ENCODE data around the gene PCSK6.

PCSK6 gene

DNA sequence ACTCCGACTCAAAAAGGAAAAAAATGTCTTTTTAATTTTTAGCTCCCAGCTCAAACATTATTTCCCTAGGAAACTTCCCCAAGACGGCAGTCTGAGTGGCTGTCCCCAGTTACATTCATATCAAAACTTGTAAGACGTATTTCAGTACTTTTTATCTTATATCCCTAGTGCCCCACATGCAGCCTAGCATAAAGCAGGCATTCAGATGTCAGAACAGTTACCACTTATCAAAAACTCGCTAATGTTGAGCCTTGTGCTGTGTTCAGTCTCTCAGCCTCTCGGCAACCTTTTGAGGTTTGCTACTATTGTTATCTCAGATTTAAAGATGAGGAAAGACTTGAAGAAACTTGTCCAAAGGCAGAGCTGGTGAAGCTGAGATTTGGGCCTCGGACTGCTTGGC, 205.6 kb downstream of the PCSK6 start:
- TF ChIP-seq EZH2phosphoT487 (IDR thresholded peaks at IDR 0.05; ENCODE audit: low read length): no peak
- TF ChIP-seq, protein P1, sequence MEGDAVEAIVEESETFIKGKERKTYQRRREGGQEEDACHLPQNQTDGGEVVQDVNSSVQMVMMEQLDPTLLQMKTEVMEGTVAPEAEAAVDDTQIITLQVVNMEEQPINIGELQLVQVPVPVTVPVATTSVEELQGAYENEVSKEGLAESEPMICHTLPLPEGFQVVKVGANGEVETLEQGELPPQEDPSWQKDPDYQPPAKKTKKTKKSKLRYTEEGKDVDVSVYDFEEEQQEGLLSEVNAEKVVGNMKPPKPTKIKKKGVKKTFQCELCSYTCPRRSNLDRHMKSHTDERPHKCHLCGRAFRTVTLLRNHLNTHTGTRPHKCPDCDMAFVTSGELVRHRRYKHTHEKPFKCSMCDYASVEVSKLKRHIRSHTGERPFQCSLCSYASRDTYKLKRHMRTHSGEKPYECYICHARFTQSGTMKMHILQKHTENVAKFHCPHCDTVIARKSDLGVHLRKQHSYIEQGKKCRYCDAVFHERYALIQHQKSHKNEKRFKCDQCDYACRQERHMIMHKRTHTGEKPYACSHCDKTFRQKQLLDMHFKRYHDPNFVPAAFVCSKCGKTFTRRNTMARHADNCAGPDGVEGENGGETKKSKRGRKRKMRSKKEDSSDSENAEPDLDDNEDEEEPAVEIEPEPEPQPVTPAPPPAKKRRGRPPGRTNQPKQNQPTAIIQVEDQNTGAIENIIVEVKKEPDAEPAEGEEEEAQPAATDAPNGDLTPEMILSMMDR (IDR thresholded peaks at IDR 0.05; ENCODE audit: low read length): no peak
- no peak for TF ChIP-seq EZH2 (optimal IDR thresholded peaks at IDR 0.05; ENCODE audit: low read depth, low read length)
- no peak overlapping the region for H3K4me2 ChIP-seq (ENCODE audit: low read depth, low read length)
- peaks cover 48% of the 10 kb centered on the region for H3K79me2 ChIP-seq (ENCODE audit: low read length)

DNA sequence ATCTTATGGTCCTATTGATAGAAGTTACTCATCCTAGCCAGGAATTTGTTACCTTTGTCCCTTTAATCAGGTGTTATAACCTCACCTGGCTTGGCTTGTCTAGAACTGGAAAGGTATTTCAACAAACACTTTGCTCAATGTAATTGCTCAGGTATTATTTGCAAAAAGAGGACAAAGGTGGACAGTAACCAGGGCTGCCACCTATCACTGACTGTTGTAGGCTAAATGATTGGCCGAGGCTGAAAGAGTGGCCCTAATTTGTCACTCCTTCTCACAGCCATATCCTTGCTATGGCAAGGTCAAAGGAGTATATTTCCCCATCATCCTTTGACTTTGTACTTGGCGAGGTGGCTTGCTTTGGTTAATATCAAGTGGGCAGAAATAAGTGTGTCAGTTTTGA, 209.5 kb downstream of the PCSK6 start:
- no peak overlapping the region for H2AFZ ChIP-seq (ENCODE audit: low read length)
- H3K9ac ChIP-seq (ENCODE audit: low read length): no peak overlapping the region
- no peak overlapping the region for H3K4me3 ChIP-seq (ENCODE audit: low read length)
- H3F3A ChIP-seq (ENCODE audit: insufficient read depth, low read length): peaks cover 36% of the 10 kb centered on the region
- H3K27me3 ChIP-seq (replicated peaks; ENCODE audit: insufficient read depth, low read length): no peaks in the 10 kb centered on the region
- H3K27ac ChIP-seq (ENCODE audit: low read length): no peak overlapping the region
- no peaks in the 10 kb centered on the region for H3K9me2 ChIP-seq (replicated peaks; ENCODE audit: insufficient read depth, low read length)
- TF ChIP-seq EZH2 (optimal IDR thresholded peaks at IDR 0.05; ENCODE audit: low read depth, low read length): no peak
- TF ChIP-seq, protein P1 (IDR thresholded peaks at IDR 0.05; ENCODE audit: low read length): no peak
- TF ChIP-seq EZH2phosphoT487 (IDR thresholded peaks at IDR 0.05; ENCODE audit: low read length): no peak
- no peak overlapping the region for H3K4me2 ChIP-seq (ENCODE audit: low read depth, low read length)
- H3K4me1 ChIP-seq (ENCODE audit: low read length): peaks cover 4% of the 10 kb centered on the region
- no peaks in the 10 kb centered on the region for H3K9me3 ChIP-seq (replicated peaks; ENCODE audit: insufficient read depth, low read length)
- H3K79me2 ChIP-seq (ENCODE audit: low read length): peaks cover 34% of the 10 kb centered on the region
- DNase-seq: no peak
- peaks cover 16% of the 10 kb centered on the region; the same call in 1 of the 2 replicates for H3K36me3 ChIP-seq (replicated peaks; ENCODE audit: insufficient read depth, low read length)
- H4K20me1 ChIP-seq (ENCODE audit: insufficient read depth, low read length): no peaks in the 10 kb centered on the region

More for the DNA sequence above, 205.6 kb downstream of the PCSK6 start:
- Histone ChIP-seq H3K4me3 (ENCODE audit: low read length) (no peak overlapping the region), H3K9me3 (replicated peaks; ENCODE audit: insufficient read depth, low read length) (no peaks in the 10 kb centered on the region), H3K9ac (ENCODE audit: low read length) (no peak overlapping the region), H3K36me3 (replicated peaks; ENCODE audit: insufficient read depth, low read length) (peaks cover 35% of the 10 kb centered on the region), H3K9me2 (replicated peaks; ENCODE audit: insufficient read depth, low read length) (no peaks in the 10 kb centered on the region), H4K20me1 (ENCODE audit: insufficient read depth, low read length) (peaks cover 11% of the 10 kb centered on the region; the same call in 1 of the 2 replicates), H3F3A (ENCODE audit: insufficient read depth, low read length) (peaks cover 5% of the 10 kb centered on the region), H3K27ac (ENCODE audit: low read length) (no peak overlapping the region), H2AFZ (ENCODE audit: low read length) (no peak overlapping the region), H3K27me3 (replicated peaks; ENCODE audit: insufficient read depth, low read length) (no peaks in the 10 kb centered on the region), H3K4me1 (ENCODE audit: low read length) (no peaks in the 10 kb centered on the region)
- DNase-seq: no peak

DNA sequence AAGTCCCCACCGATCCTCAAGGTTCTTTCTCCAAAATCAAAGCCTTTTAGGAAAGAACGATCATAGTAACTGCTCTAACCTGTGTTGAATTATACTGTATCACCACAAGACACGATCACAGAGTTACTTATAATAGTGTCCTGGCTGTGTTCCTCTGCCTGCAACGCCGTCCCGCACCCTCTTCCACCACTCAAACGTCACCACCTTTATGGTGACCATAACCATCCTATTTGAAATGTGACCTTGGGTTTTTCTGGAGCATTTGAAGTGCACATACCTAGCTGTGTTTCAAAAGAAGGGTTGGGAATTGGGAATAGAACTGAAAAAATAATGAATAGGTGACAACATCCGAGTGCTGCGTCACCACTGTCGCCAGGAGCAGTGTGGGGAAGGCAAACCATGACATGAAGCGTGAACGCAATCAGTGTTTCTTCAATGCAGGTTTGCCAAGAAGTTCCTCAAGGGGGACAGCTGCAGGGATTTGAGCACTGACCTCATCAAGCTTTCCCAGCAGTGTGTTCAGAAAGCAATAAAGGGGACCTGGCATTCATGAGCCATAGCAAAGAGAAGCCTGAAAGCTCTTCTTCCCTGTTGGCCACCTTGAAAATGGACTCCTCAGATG, 211.5 kb downstream of the PCSK6 start:
- peaks cover 43% of the 10 kb centered on the region for H3F3A ChIP-seq (ENCODE audit: insufficient read depth, low read length)
- no peaks in the 10 kb centered on the region for H3K9me2 ChIP-seq (replicated peaks; ENCODE audit: insufficient read depth, low read length)
- TF ChIP-seq EZH2phosphoT487 (IDR thresholded peaks at IDR 0.05; ENCODE audit: low read length) (no peak), EZH2 (optimal IDR thresholded peaks at IDR 0.05; ENCODE audit: low read depth, low read length) (no peak)
- TF ChIP-seq, protein P1 (IDR thresholded peaks at IDR 0.05; ENCODE audit: low read length): no peak
- H3K4me1 ChIP-seq (ENCODE audit: low read length): peaks cover 13% of the 10 kb centered on the region
- DNase-seq: no peak
- peak overlapping the region; percentile 59 for H3K4me3 ChIP-seq (ENCODE audit: low read length)
- no peaks in the 10 kb centered on the region for H4K20me1 ChIP-seq (ENCODE audit: insufficient read depth, low read length)
- no peaks in the 10 kb centered on the region for H3K27me3 ChIP-seq (replicated peaks; ENCODE audit: insufficient read depth, low read length)
- H3K9me3 ChIP-seq (replicated peaks; ENCODE audit: insufficient read depth, low read length): no peaks in the 10 kb centered on the region
- H3K9ac ChIP-seq (ENCODE audit: low read length): no peak overlapping the region
- H2AFZ ChIP-seq (ENCODE audit: low read length): no peak overlapping the region
- peaks cover 47% of the 10 kb centered on the region for H3K79me2 ChIP-seq (ENCODE audit: low read length)
- H3K4me2 ChIP-seq (ENCODE audit: low read depth, low read length): peak overlapping the region; percentile 82
- H3K27ac ChIP-seq (ENCODE audit: low read length): no peak overlapping the region
- peaks cover 29% of the 10 kb centered on the region for H3K36me3 ChIP-seq (replicated peaks; ENCODE audit: insufficient read depth, low read length)

Measured in MM.1S (cell line).